Suprapubic skin (tissue), 4 donors: ENCODE measurements around the gene GAS2L2. TPM values are rescaled to one million over a fixed set of nuclear protein-coding genes. Genes with fewer than 3 reads are reported as not detected.

Experiments
- DNase-seq, 2 donors: peaks; one replicate each; pipeline ENCODE4 v3.0.0-alpha.2; 2019; ENCODE audit warnings: low spot score in 2 of 2
- H3K27ac ChIP-seq: fragments of 200-600 bp; sonication (generic); one replicate; pipeline ENCODE4 v1.5.1; 2019
- H3K27me3 ChIP-seq: fragments of 200-600 bp; sonication (generic); one replicate; pipeline ENCODE4 v1.5.1; 2019
- H3K36me3 ChIP-seq: fragments of 200-600 bp; sonication (generic); one replicate; pipeline ENCODE4 v1.5.1; 2019
- H3K4me1 ChIP-seq: fragments of 200-600 bp; sonication (generic); one replicate; pipeline ENCODE4 v1.5.1; 2019
- H3K4me3 ChIP-seq: fragments of 200-600 bp; sonication (generic); one replicate; pipeline ENCODE4 v1.5.1; 2019; ENCODE audit warnings: mild to moderate bottlenecking
- H3K9me3 ChIP-seq: fragments of 200-600 bp; sonication (generic); one replicate; pipeline ENCODE4 v1.5.1; 2019
- CTCF ChIP-seq, 2 donors: fragments of 200-600 bp in 1 of 2; fragments of 450-650 bp in 1 of 2; sonication (generic) in 1 of 2; IDR thresholded peaks; one replicate each; pipeline ENCODE4 v1.5.1; 2016 to 2019; ENCODE audit warnings: antibody characterized with exemption in 2 of 2, mild to moderate bottlenecking in 1 of 2, moderate library complexity in 1 of 2
- EP300 ChIP-seq: sonication (generic); formaldehyde crosslinking; IDR thresholded peaks from one replicate; pipeline ENCODE4 v1.6.1; 2017; ENCODE audit warnings: antibody characterized with exemption
- POLR2A ChIP-seq, 2 donors: fragments of 450-650 bp; IDR thresholded peaks; one replicate each; pipeline ENCODE4 v1.6.1; 2017; ENCODE audit warnings: antibody characterized with exemption in 2 of 2, mild to moderate bottlenecking in 2 of 2, moderate library complexity in 2 of 2
- POLR2AphosphoS5 ChIP-seq, 3 donors: sonication (generic); formaldehyde crosslinking; IDR thresholded peaks; one replicate each; pipeline ENCODE4 v1.6.1; 2017; ENCODE audit warnings: antibody characterized with exemption in 3 of 3
- WGBS: methylation state at CpG from one replicate; pipeline ENCODE4 v1.1.5; 2018; 5-methylcytosine and 5-hydroxymethylcytosine counted together
- total RNA-seq, 4 donors: library from RNA; depleted of rRNA; stranded (reverse); fragments of >200 nt; gene quantifications; one replicate each; pipeline ENCODE4 v1.1.0, GENCODE V29; 2016

GAS2L2 gene
- total RNA-seq, 4 donors from 2014 or later: 0.24 to 0.49 TPM; not detected in 2

- Histone ChIP-seq H3K4me1 (peaks cover 10% of the 10 kb centered on the region), H3K9me3 (no peaks in the 10 kb centered on the region), H3K4me3 (no peak overlapping the region), H3K27me3 (peaks cover 45% of the 10 kb centered on the region), H3K27ac (no peak overlapping the region), H3K36me3 (no peaks in the 10 kb centered on the region)
- 90% methylated on average over 7 of the region's 7 CpGs for WGBS
- DNase-seq: peak; percentile 18 to 55
- TF ChIP-seq POLR2AphosphoS5 (IDR thresholded peaks at IDR 0.05): no peak
- no peak for TF ChIP-seq CTCF (IDR thresholded peaks at IDR 0.05)
- no peak for TF ChIP-seq EP300
- no peak for TF ChIP-seq POLR2A (IDR thresholded peaks at IDR 0.05)
Observed at GRCh38 chr17:35740216-35740615, 12.8 kb downstream of the GAS2L2 start.

GRCh38 chr17:35738519-35739133 is 14.4 kb downstream of the GAS2L2 start:
- Histone ChIP-seq H3K36me3 (no peaks in the 10 kb centered on the region), H3K27me3 (peaks cover 40% of the 10 kb centered on the region)
- WGBS: 85% methylated on average over 5 of the region's 5 CpGs

GRCh38 chr17:35736236-35736635 is 16.8 kb downstream of the GAS2L2 start:
- peaks cover 12% of the 10 kb centered on the region for H3K4me1 ChIP-seq
- no peak overlapping the region for H3K27ac ChIP-seq
- no peak for TF ChIP-seq EP300
- no peak for TF ChIP-seq POLR2AphosphoS5 (IDR thresholded peaks at IDR 0.05)
- TF ChIP-seq POLR2A (IDR thresholded peaks at IDR 0.05): no peak
- TF ChIP-seq CTCF (IDR thresholded peaks at IDR 0.05): no peak
- H3K9me3 ChIP-seq: no peaks in the 10 kb centered on the region
- H3K36me3 ChIP-seq: no peaks in the 10 kb centered on the region
- H3K4me3 ChIP-seq: no peak overlapping the region
- WGBS: 91% methylated on average over 5 of the region's 5 CpGs
- H3K27me3 ChIP-seq: peaks cover 16% of the 10 kb centered on the region
- peak in 1 of 2 donors; percentile 26 for DNase-seq

More at GRCh38 chr17:35738519-35739133, 14.4 kb downstream of the GAS2L2 start:
- H3K4me1 ChIP-seq: peaks cover 10% of the 10 kb centered on the region
- peak; percentile 18 to 52 for DNase-seq
- H3K27ac ChIP-seq: no peak overlapping the region
- H3K9me3 ChIP-seq: no peaks in the 10 kb centered on the region
- H3K4me3 ChIP-seq: no peak overlapping the region
- no peak for TF ChIP-seq POLR2A (IDR thresholded peaks at IDR 0.05)
- TF ChIP-seq CTCF (IDR thresholded peaks at IDR 0.05): no peak
- no peak for TF ChIP-seq EP300
- TF ChIP-seq POLR2AphosphoS5 (IDR thresholded peaks at IDR 0.05): no peak

GRCh38 chr17:35735036-35735805 is 17.8 kb downstream of the GAS2L2 start:
- no peak for DNase-seq
- Histone ChIP-seq H3K27ac (no peak overlapping the region), H3K4me3 (no peak overlapping the region), H3K9me3 (no peaks in the 10 kb centered on the region), H3K36me3 (no peaks in the 10 kb centered on the region), H3K4me1 (peaks cover 14% of the 10 kb centered on the region), H3K27me3 (peaks cover 6% of the 10 kb centered on the region)
- TF ChIP-seq POLR2A (IDR thresholded peaks at IDR 0.05): no peak
- no peak for TF ChIP-seq CTCF (IDR thresholded peaks at IDR 0.05)
- TF ChIP-seq POLR2AphosphoS5 (IDR thresholded peaks at IDR 0.05): no peak
- WGBS: 85% methylated on average over 16 of the region's 29 CpGs

- peaks cover 14% of the 10 kb centered on the region for H3K4me1 ChIP-seq
- DNase-seq: peak in 1 of 2 donors; percentile 20
- no peaks in the 10 kb centered on the region for H3K36me3 ChIP-seq
- TF ChIP-seq POLR2AphosphoS5 (IDR thresholded peaks at IDR 0.05): no peak
- TF ChIP-seq CTCF (IDR thresholded peaks at IDR 0.05): no peak
- no peak for TF ChIP-seq EP300
- no peak for TF ChIP-seq POLR2A (IDR thresholded peaks at IDR 0.05)
- H3K4me3 ChIP-seq: no peak overlapping the region
- H3K9me3 ChIP-seq: no peaks in the 10 kb centered on the region
- H3K27ac ChIP-seq: no peak overlapping the region
- 97% methylated on average over 6 of the region's 7 CpGs for WGBS
- H3K27me3 ChIP-seq: no peaks in the 10 kb centered on the region
Observed at GRCh38 chr17:35734396-35734795, 18.6 kb downstream of the GAS2L2 start.
